HEK293 (cell line): ENCODE measurements around the gene ZFHX3.

Source experiments
- CTCF ChIA-PET: fragments of 350-600 bp; formaldehyde crosslinking; extraction: SDS; loops from one replicate; lab custom pipeline; 2021; ENCODE audit warnings: antibody characterized with exemption; lab: Yijun Ruan, JAX
- POLR2A ChIA-PET: fragments of 300-600 bp; formaldehyde crosslinking; extraction: SDS; loops from one replicate; lab custom pipeline; 2020; ENCODE audit warnings: antibody characterized with exemption, inconsistent platforms; lab: Yijun Ruan, JAX
- H3K27ac ChIP-seq: fragments of 200-500 bp; sonication (Bioruptor generic); 2 replicates; pipeline ENCODE4 v1.5.1; 2014; ENCODE audit warnings: low read depth, low read length, control low read depth, inconsistent platforms; ENCODE audit errors: extremely low read depth
- H3K36me3 ChIP-seq, 2 experiments: fragments of 200-500 bp in 1 of 2; sonication (Bioruptor generic) in 1 of 2; 1 replicate in 1 of 2; 2 replicates in 1 of 2; pipeline ENCODE4 v1.5.1; 2014 to 2017; ENCODE audit warnings: inconsistent platforms in 2 of 2, low read length in 2 of 2; ENCODE audit not compliant: control insufficient read depth in 2 of 2, insufficient read depth in 1 of 2
- H3K4me1 ChIP-seq: fragments of 200-500 bp; sonication (Bioruptor generic); 2 replicates; pipeline ENCODE4 v1.5.1; 2014; ENCODE audit warnings: mild to moderate bottlenecking, low read length, inconsistent platforms; ENCODE audit not compliant: control insufficient read depth, insufficient read depth
- H3K4me3 ChIP-seq: 2 replicates; pipeline ENCODE4 v1.5.1; 2011; ENCODE audit warnings: low read depth, mild to moderate bottlenecking, control low read depth, low read length, moderate library complexity
- H3K9me3 ChIP-seq: fragments of 200-500 bp; sonication (Bioruptor generic); 2 replicates; pipeline ENCODE4 v1.5.1; 2014; ENCODE audit warnings: low read depth, low read length, inconsistent platforms; ENCODE audit not compliant: control insufficient read depth, insufficient read depth
- FEZF1 ChIP-seq: fragments of 450-650 bp; formaldehyde crosslinking; IDR thresholded peaks from 2 replicates; pipeline ENCODE4 v1.5.1; 2016; ENCODE audit warnings: missing biosample characterization, missing genetic modification characterization
- GLI2 ChIP-seq: fragments of 450-650 bp; formaldehyde crosslinking; IDR thresholded peaks from 2 replicates; pipeline ENCODE4; 2017; ENCODE audit warnings: missing biosample characterization, missing genetic modification characterization, low read depth, borderline replicate concordance
- GLIS1 ChIP-seq: fragments of 450-650 bp; formaldehyde crosslinking; IDR thresholded peaks from 2 replicates; pipeline ENCODE4 v1.5.1; 2016; ENCODE audit warnings: missing biosample characterization, missing genetic modification characterization
- MYNN ChIP-seq: fragments of 450-650 bp; formaldehyde crosslinking; IDR thresholded peaks from 2 replicates; pipeline ENCODE4 v1.5.1; 2016; ENCODE audit warnings: missing biosample characterization, missing genetic modification characterization, borderline replicate concordance
- OSR2 ChIP-seq: fragments of 450-650 bp; formaldehyde crosslinking; IDR thresholded peaks from 2 replicates; pipeline ENCODE4 v1.5.1; 2016; ENCODE audit warnings: missing biosample characterization, missing genetic modification characterization
- OVOL3 ChIP-seq: fragments of 450-650 bp; formaldehyde crosslinking; IDR thresholded peaks from 2 replicates; pipeline ENCODE4 v1.5.1; 2016; ENCODE audit warnings: missing biosample characterization, missing genetic modification characterization
- PBX3 ChIP-seq: sonication (generic); formaldehyde crosslinking; IDR thresholded peaks from 2 replicates; pipeline ENCODE4 v1.8.1; 2022; ENCODE audit warnings: mild to moderate bottlenecking, moderate library complexity, missing genetic modification reagents
- PRDM4 ChIP-seq: fragments of 450-650 bp; formaldehyde crosslinking; IDR thresholded peaks from 2 replicates; pipeline ENCODE4 v1.5.1; 2017; ENCODE audit warnings: missing biosample characterization, missing genetic modification characterization
- SCRT2 ChIP-seq: fragments of 450-650 bp; formaldehyde crosslinking; IDR thresholded peaks from 2 replicates; pipeline ENCODE4 v1.5.1; 2016; ENCODE audit warnings: missing biosample characterization, missing genetic modification characterization
- TCF7L2 ChIP-seq: IDR thresholded peaks from 2 replicates; pipeline ENCODE4 v1.6.1; 2011; ENCODE audit warnings: low read depth, mild to moderate bottlenecking, inconsistent platforms, low read length, moderate library complexity, borderline replicate concordance
- ZBTB7A ChIP-seq: fragments of 450-650 bp; formaldehyde crosslinking; IDR thresholded peaks from 2 replicates; pipeline ENCODE4 v1.5.1; 2016; ENCODE audit warnings: low read depth, missing biosample characterization, missing genetic modification characterization
- ZNF10 ChIP-seq: fragments of 450-650 bp; formaldehyde crosslinking; IDR thresholded peaks from 2 replicates; pipeline ENCODE4 v1.5.1; 2017; ENCODE audit warnings: missing biosample characterization, missing genetic modification characterization
- ZNF157 ChIP-seq: fragments of 450-650 bp; formaldehyde crosslinking; IDR thresholded peaks from 2 replicates; pipeline ENCODE4 v1.5.1; 2016; ENCODE audit warnings: missing biosample characterization, missing genetic modification characterization
- ZNF174 ChIP-seq: fragments of 450-650 bp; formaldehyde crosslinking; IDR thresholded peaks from 2 replicates; pipeline ENCODE4 v1.5.0; 2017; ENCODE audit warnings: missing biosample characterization, mild to moderate bottlenecking, missing genetic modification characterization
- ZNF341 ChIP-seq: fragments of 450-650 bp; formaldehyde crosslinking; IDR thresholded peaks from 2 replicates; pipeline ENCODE4; 2016; ENCODE audit warnings: low read depth, missing biosample characterization, missing genetic modification characterization
- ZNF366 ChIP-seq: fragments of 450-650 bp; formaldehyde crosslinking; conservative IDR thresholded peaks from 2 replicates; pipeline ENCODE4 v1.5.1; 2016; ENCODE audit warnings: missing biosample characterization, missing genetic modification characterization
- ZNF391 ChIP-seq: fragments of 450-650 bp; formaldehyde crosslinking; IDR thresholded peaks from 2 replicates; pipeline ENCODE4 v1.5.1; 2016; ENCODE audit warnings: low read depth, missing biosample characterization, missing genetic modification characterization, borderline replicate concordance
- ZNF501 ChIP-seq: fragments of 450-650 bp; formaldehyde crosslinking; IDR thresholded peaks from 2 replicates; pipeline ENCODE4 v1.5.1; 2016; ENCODE audit warnings: missing biosample characterization, missing genetic modification characterization
- ZNF561 ChIP-seq: fragments of 450-650 bp; IDR thresholded peaks from 2 replicates; pipeline ENCODE4 v1.5.1; 2018; ENCODE audit warnings: missing biosample characterization, missing genetic modification characterization, borderline replicate concordance
- ZNF580 ChIP-seq: fragments of 450-650 bp; formaldehyde crosslinking; IDR thresholded peaks from 2 replicates; pipeline ENCODE4 v1.5.1; 2016; ENCODE audit warnings: missing biosample characterization, missing genetic modification characterization
- ZNF596 ChIP-seq: fragments of 450-650 bp; IDR thresholded peaks from 2 replicates; pipeline ENCODE4 v1.5.0; 2018; ENCODE audit warnings: missing biosample characterization, mild to moderate bottlenecking, missing genetic modification characterization, moderate library complexity
- ZNF660 ChIP-seq: fragments of 450-650 bp; IDR thresholded peaks from 2 replicates; pipeline ENCODE4 v1.5.1; 2018; ENCODE audit warnings: missing biosample characterization, mild to moderate bottlenecking, missing genetic modification characterization
- ZNF701 ChIP-seq: fragments of 450-650 bp; formaldehyde crosslinking; IDR thresholded peaks from 2 replicates; pipeline ENCODE4 v1.5.1; 2016; ENCODE audit warnings: missing biosample characterization, missing genetic modification characterization
- ZNF747 ChIP-seq: fragments of 450-650 bp; formaldehyde crosslinking; IDR thresholded peaks from 2 replicates; pipeline ENCODE4 v1.5.1; 2016; ENCODE audit warnings: missing biosample characterization, missing genetic modification characterization
- ZXDB ChIP-seq: fragments of 450-650 bp; formaldehyde crosslinking; IDR thresholded peaks from 2 replicates; pipeline ENCODE4 v1.5.1; 2016; ENCODE audit warnings: missing biosample characterization, missing genetic modification characterization

The ZFHX3 gene

DNA sequence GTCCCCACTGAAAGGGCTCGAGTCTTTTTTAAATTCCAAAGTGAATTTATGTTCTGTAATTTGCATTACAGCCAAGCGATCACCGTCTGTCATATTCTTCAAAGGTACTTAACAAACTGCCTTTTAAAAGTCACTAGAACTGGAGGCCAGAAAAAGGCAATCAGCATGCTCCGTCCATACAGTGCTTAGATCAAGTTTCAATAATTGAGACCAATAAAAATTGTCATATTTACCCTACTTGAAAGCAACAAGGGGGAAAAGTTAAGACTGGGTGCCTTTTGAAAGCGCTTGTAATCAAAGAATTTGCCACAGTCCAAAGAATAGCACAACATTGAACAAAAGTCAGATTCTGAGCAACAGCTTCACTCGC lies 9.0 kb upstream of the ZFHX3 start (continued):
- TF ChIP-seq SCRT2 (tag by site-specific recombination) (peak; percentile 49; the same call in 1 of the 2 replicates), OSR2 (tag by site-specific recombination) (peak; percentile 66; the same call in 1 of the 2 replicates), ZNF596 (tag by site-specific recombination) (peak; percentile 39; the same call in 1 of the 2 replicates), ZNF341 (0 out of 2 replicates have a peak, but pooled peaks have one; percentile 7), FEZF1 (peak; percentile 99), ZNF580 (tag by site-specific recombination) (peak; percentile 48; the same call in 1 of the 2 replicates), GLI2 (peak; percentile 66), ZNF660 (peak; percentile 47; the same call in 1 of the 2 replicates), ZNF366 (tag by site-specific recombination) (peak; percentile 46; the same call in 1 of the 2 replicates), PBX3 (CRISPR knock-in tag) (no peak), ZNF10 (tag by site-specific recombination) (0 out of 2 replicates have a peak, but pooled peaks have one; percentile 45), ZNF391 (no peak), GLIS1 (tag by site-specific recombination) (no peak), ZNF561 (tag by site-specific recombination) (peak; percentile 60; the same call in 1 of the 2 replicates), PRDM4 (tag by site-specific recombination) (peak; percentile 75), ZNF157 (no peak), TCF7L2 (peak; percentile 98), ZNF501 (no peak), OVOL3 (tag by site-specific recombination) (0 out of 2 replicates have a peak, but pooled peaks have one; percentile 57)

- POLR2A ChIA-PET = interaction anchor here (1.7 to 3.4 kb wide), 2 partner anchors 9 to 14 kb away, joined by 4 to 12 read pairs; partner anchors contain the start of gene ZFHX3
- peak overlapping the region; percentile 96 for H3K27ac ChIP-seq
- TF ChIP-seq MYNN = no peak
- TF ChIP-seq, all 188 proteins: peak for 0
- CTCF ChIA-PET = interaction anchor here (0.6 to 0.7 kb wide), 2 partner anchors 61 to 224 kb away, joined by 3 read pairs; no protein-coding TSS in a partner anchor
- H3K4me1 ChIP-seq = peaks cover 50% of the 10 kb centered on the region
- no peaks in the 10 kb centered on the region for H3K9me3 ChIP-seq
- H3K4me3 ChIP-seq = peak overlapping the region; percentile 18
- H3K36me3 ChIP-seq = no peaks in the 10 kb centered on the region
Observed at GRCh38 chr16:73056448-73056847, 8.5 kb upstream of the ZFHX3 start.

DNA sequence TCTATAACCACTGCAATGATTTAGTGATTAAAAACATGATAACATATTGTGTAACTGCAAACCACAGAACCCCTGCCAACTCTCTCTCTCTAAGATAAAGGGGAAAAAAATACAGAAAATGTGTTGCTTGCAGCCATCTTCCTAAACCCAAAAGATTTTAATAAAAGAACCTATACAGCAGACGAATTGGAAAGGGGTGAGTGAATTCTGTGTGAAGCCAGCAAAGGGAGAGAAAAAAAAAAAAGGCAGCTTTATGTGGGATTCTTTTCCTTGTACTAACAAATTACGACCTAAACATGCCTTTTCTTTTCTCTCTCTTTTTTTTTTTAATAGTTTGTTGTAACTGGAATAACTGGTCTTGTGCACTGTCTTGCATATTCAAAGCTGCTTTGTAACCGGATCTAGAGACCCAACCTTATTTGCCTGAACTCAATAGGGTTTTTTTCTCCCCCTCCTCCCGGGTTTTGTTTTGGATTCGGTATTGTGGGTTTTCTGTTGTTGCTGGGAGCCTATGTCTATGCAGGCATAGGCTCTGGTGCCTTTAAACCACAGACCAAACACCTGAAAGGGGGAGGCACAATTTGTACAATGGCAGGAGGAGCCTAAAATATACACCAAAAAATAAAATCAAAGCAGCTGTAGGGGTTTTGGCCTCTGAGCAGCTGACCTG lies 7.0 kb upstream of the ZFHX3 start:
- POLR2A ChIA-PET = interaction anchor here (0.6 to 3.4 kb wide), 6 partner anchors 15 to 961 kb away, joined by 3 to 12 read pairs (median 4); partner anchors contain the start of genes DHX38 and TXNL4B
- H3K9me3 ChIP-seq = no peaks in the 10 kb centered on the region
- H3K27ac ChIP-seq = peak overlapping the region; percentile 96
- H3K36me3 ChIP-seq = no peaks in the 10 kb centered on the region
- peak overlapping the region; percentile 17 for H3K4me3 ChIP-seq
- CTCF ChIA-PET = interaction anchor here (0.6 to 1.2 kb wide), 5 partner anchors 23 to 222 kb away, joined by 3 to 6 read pairs (median 3); no protein-coding TSS in a partner anchor
- peaks cover 49% of the 10 kb centered on the region for H3K4me1 ChIP-seq
- TF ChIP-seq ZNF701 (tag by site-specific recombination) (no peak), ZNF747 (tag by site-specific recombination) (no peak), ZBTB7A (tag by site-specific recombination) (no peak), ZNF596 (tag by site-specific recombination) (0 out of 2 replicates have a peak, but pooled peaks have one; percentile 31), ZXDB (tag by site-specific recombination) (peak; percentile 93), ZNF174 (tag by site-specific recombination) (no peak), PRDM4 (tag by site-specific recombination) (0 out of 2 replicates have a peak, but pooled peaks have one; percentile 27), ZNF366 (tag by site-specific recombination) (peak; percentile 59)
